IMR-90 (cell line): ENCODE results near the gene PIAS1. TPM values are rescaled to one million over a fixed set of nuclear protein-coding genes. Genes with fewer than 3 reads are reported as not detected.

Experiments used
- ATAC-seq: fragments of 200-7000 bp; cut with Tn5 transposase; 2 replicates; pipeline ENCODE4 v1.9.1; 2020; ENCODE audit warnings: low read depth, mild to moderate bottlenecking, moderate library complexity
- BruUV-seq: library from RNA; stranded (reverse); fragments of 400-500 nt; replicated peaks from 2 replicates; lab custom pipeline; 2021; lab: Mats Ljungman, UMichigan
- CTCF ChIA-PET: fragments of 300-600 bp; formaldehyde crosslinking; extraction: SDS; loops from one replicate; lab custom pipeline; 2021; ENCODE audit warnings: antibody characterized with exemption; lab: Yijun Ruan, JAX
- POLR2A ChIA-PET: fragments of 300-600 bp; sonication (Branson Sonifier 250); formaldehyde crosslinking; loops from one replicate; lab custom pipeline; 2022; ENCODE audit warnings: antibody characterized with exemption; ENCODE audit not compliant: unreplicated experiment; lab: Charles Lee
- DNase-seq: peaks from one replicate; pipeline ENCODE4 v3.0.0; 2013
- H2AFZ ChIP-seq: replicated peaks from 2 replicates; pipeline ENCODE3; 2013; ENCODE audit warnings: low read length, mild to moderate bottlenecking; ENCODE audit not compliant: poor library complexity
- H2AK5ac ChIP-seq: 2 replicates; pipeline ENCODE4 v1.6.1; 2013; ENCODE audit warnings: low read depth, low read length, inconsistent platforms
- H2AK9ac ChIP-seq: replicated peaks from 2 replicates; pipeline ENCODE3; 2013; ENCODE audit warnings: mild to moderate bottlenecking, low read depth, low read length, moderate library complexity; ENCODE audit not compliant: poor library complexity
- H2BK120ac ChIP-seq: 2 replicates; pipeline ENCODE4 v1.6.1; 2013; ENCODE audit warnings: low read depth, low read length, inconsistent platforms
- H2BK15ac ChIP-seq: 3 replicates; pipeline ENCODE4 v1.6.1; 2013; ENCODE audit warnings: low read depth, low read length, inconsistent platforms
- H2BK20ac ChIP-seq: 2 replicates; pipeline ENCODE4 v1.6.1; 2013; ENCODE audit warnings: low read depth, mild to moderate bottlenecking, inconsistent platforms, low read length, moderate library complexity
- H2BK5ac ChIP-seq: 2 replicates; pipeline ENCODE4 v1.6.1; 2013; ENCODE audit warnings: mild to moderate bottlenecking, low read depth, low read length, inconsistent platforms; ENCODE audit not compliant: poor library complexity, severe bottlenecking
- H3K14ac ChIP-seq: replicated peaks from 2 replicates; pipeline ENCODE4 v1.6.1; 2013; ENCODE audit warnings: low read depth, low read length, inconsistent platforms
- H3K18ac ChIP-seq: 2 replicates; pipeline ENCODE4 v1.6.1; 2013; ENCODE audit warnings: low read depth, low read length, control low read depth
- H3K23ac ChIP-seq: 2 replicates; pipeline ENCODE4 v1.6.1; 2013; ENCODE audit warnings: low read depth, low read length, inconsistent platforms
- H3K27ac ChIP-seq: 2 replicates; pipeline ENCODE4 v1.5.1; 2013; ENCODE audit warnings: mild to moderate bottlenecking, control low read depth, low read length; ENCODE audit not compliant: insufficient read depth
- H3K27me3 ChIP-seq: 2 replicates; pipeline ENCODE4 v1.6.1; 2013; ENCODE audit warnings: low read length; ENCODE audit not compliant: control insufficient read depth, insufficient read depth
- H3K36me3 ChIP-seq: 2 replicates; pipeline ENCODE4 v1.6.1; 2013; ENCODE audit warnings: low read length, mixed read lengths; ENCODE audit not compliant: control insufficient read depth, insufficient read depth
- H3K4ac ChIP-seq: 2 replicates; pipeline ENCODE4 v1.6.1; 2013; ENCODE audit warnings: low read depth, low read length, inconsistent platforms
- H3K4me1 ChIP-seq: 2 replicates; pipeline ENCODE4 v1.6.1; 2013; ENCODE audit warnings: low read length, mixed read lengths; ENCODE audit not compliant: control insufficient read depth, insufficient read depth
- H3K4me2 ChIP-seq: 2 replicates; pipeline ENCODE4 v1.6.1; 2013; ENCODE audit warnings: low read depth, mild to moderate bottlenecking, control low read depth, low read length, moderate library complexity
- H3K4me3 ChIP-seq: 2 replicates; pipeline ENCODE4 v1.5.1; 2013; ENCODE audit warnings: low read depth, mild to moderate bottlenecking, control low read depth, low read length, moderate library complexity; ENCODE audit not compliant: insufficient read depth
- H3K56ac ChIP-seq: 2 replicates; pipeline ENCODE4 v1.6.1; 2013; ENCODE audit warnings: low read length, inconsistent platforms; ENCODE audit not compliant: insufficient read depth; ENCODE audit errors: extremely low read depth
- H3K79me1 ChIP-seq, 2 experiments: 2 replicates each; pipeline ENCODE4 v1.6.1; 2013; ENCODE audit warnings: low read length in 2 of 2, inconsistent platforms in 1 of 2, low read depth in 1 of 2
- H3K9ac ChIP-seq: 2 replicates; pipeline ENCODE4 v1.6.1; 2013; ENCODE audit warnings: low read depth, low read length, control low read depth
- H3K9me1 ChIP-seq: 2 replicates; pipeline ENCODE4 v1.6.1; 2013; ENCODE audit warnings: low read length, inconsistent platforms; ENCODE audit not compliant: insufficient read depth
- H3K9me3 ChIP-seq: 2 replicates; pipeline ENCODE4 v1.6.1; 2013; ENCODE audit warnings: low read length; ENCODE audit not compliant: control insufficient read depth, insufficient read depth
- H4K20me1 ChIP-seq: 2 replicates; pipeline ENCODE4 v1.6.1; 2013; ENCODE audit warnings: low read length, inconsistent platforms; ENCODE audit not compliant: insufficient read depth
- H4K5ac ChIP-seq: 2 replicates; pipeline ENCODE4 v1.6.1; 2013; ENCODE audit warnings: mild to moderate bottlenecking, low read depth, low read length, control low read depth
- H4K8ac ChIP-seq, 2 experiments: 2 replicates each; pipeline ENCODE4 v1.6.1; 2013; ENCODE audit warnings: low read depth in 2 of 2, low read length in 2 of 2, control low read depth in 1 of 2, inconsistent platforms in 1 of 2
- H4K91ac ChIP-seq: 2 replicates; pipeline ENCODE4 v1.6.1; 2013; ENCODE audit warnings: low read depth, low read length, inconsistent platforms; ENCODE audit not compliant: insufficient read depth
- BHLHE40 ChIP-seq: fragments of 150-350 bp; IDR thresholded peaks from 2 replicates; pipeline ENCODE4 v1.6.1; 2016; ENCODE audit warnings: mild to moderate bottlenecking, low read depth, low read length
- CEBPB ChIP-seq: IDR thresholded peaks from 2 replicates; pipeline ENCODE4 v1.6.1; 2012; ENCODE audit warnings: low read depth, low read length, improper control_type of control experiment
- CHD1 ChIP-seq: IDR thresholded peaks from 2 replicates; pipeline ENCODE4 v1.6.1; 2012; ENCODE audit warnings: low read depth, low read length, improper control_type of control experiment
- CTCF ChIP-seq: conservative IDR thresholded peaks from 2 replicates; pipeline ENCODE4 v1.5.1; 2012; ENCODE audit warnings: mild to moderate bottlenecking, low read depth, low read length, improper control_type of control experiment
- ELK1 ChIP-seq: fragments of 150-350 bp; IDR thresholded peaks from 2 replicates; pipeline ENCODE4 v1.6.1; 2016; ENCODE audit warnings: low read depth, mild to moderate bottlenecking, low read length, moderate library complexity, borderline replicate concordance
- FOS ChIP-seq: fragments of 150-350 bp; IDR thresholded peaks from 2 replicates; pipeline ENCODE4 v1.6.1; 2016; ENCODE audit warnings: low read depth, low read length
- MAFK ChIP-seq: IDR thresholded peaks from 2 replicates; pipeline ENCODE4 v1.6.1; 2012; ENCODE audit warnings: low read depth, low read length, improper control_type of control experiment
- MAZ ChIP-seq: IDR thresholded peaks from 2 replicates; pipeline ENCODE4 v1.6.1; 2012; ENCODE audit warnings: low read depth, mild to moderate bottlenecking, low read length, improper control_type of control experiment, moderate library complexity, borderline replicate concordance
- MXI1 ChIP-seq: IDR thresholded peaks from 2 replicates; pipeline ENCODE4 v1.6.1; 2012; ENCODE audit warnings: low read depth, mild to moderate bottlenecking, low read length, moderate library complexity, borderline replicate concordance
- NFE2L2 ChIP-seq: fragments of 150-350 bp; IDR thresholded peaks from 2 replicates; pipeline ENCODE4 v1.6.1; 2016; ENCODE audit warnings: low read depth, mild to moderate bottlenecking, low read length
- POLR2A ChIP-seq: IDR thresholded peaks from 2 replicates; pipeline ENCODE4 v1.6.1; 2012; ENCODE audit warnings: mild to moderate bottlenecking, low read depth, low read length
- RAD21 ChIP-seq: IDR thresholded peaks from 2 replicates; pipeline ENCODE4 v1.6.1; 2012; ENCODE audit warnings: low read length, improper control_type of control experiment
- RCOR1 ChIP-seq: IDR thresholded peaks from 2 replicates; pipeline ENCODE4 v1.6.1; 2012; ENCODE audit warnings: mild to moderate bottlenecking, low read length, improper control_type of control experiment; ENCODE audit not compliant: insufficient replicate concordance
- RFX5 ChIP-seq: IDR thresholded peaks from 2 replicates; pipeline ENCODE4 v1.8.0; 2012; ENCODE audit warnings: low read depth, mild to moderate bottlenecking, low read length, moderate library complexity
- SMC3 ChIP-seq: fragments of 150-350 bp; IDR thresholded peaks from 2 replicates; pipeline ENCODE4 v1.6.1; 2016; ENCODE audit warnings: low read depth, mild to moderate bottlenecking, antibody characterized with exemption, low read length, moderate library complexity
- USF2 ChIP-seq: fragments of 150-350 bp; IDR thresholded peaks from 2 replicates; pipeline ENCODE4 v1.6.1; 2017; ENCODE audit warnings: mild to moderate bottlenecking, antibody characterized with exemption, low read length, low read depth
- WGBS, 2 experiments: methylation state at CpG; one replicate each; pipeline versions ENCODE4 v1.1.5 to v1.1.7; 2013; ENCODE audit warnings: missing lambda C conversion rate in 2 of 2; ENCODE audit not compliant: insufficient read length in 1 of 2; ENCODE audit errors: extremely low coverage in 2 of 2; 5-methylcytosine and 5-hydroxymethylcytosine counted together
- dilution Hi-C: fragments of 300-500 bp; cut with HindIII; formaldehyde crosslinking; loops from one replicate; pipeline ENCODE4 v1.14.3; 2018; ENCODE audit warnings: low sequenced_read_pairs; ENCODE audit not compliant: unreplicated experiment
- in situ Hi-C: fragments of 300-500 bp; cut with MboI; formaldehyde crosslinking; loops from 3 replicates; pipeline ENCODE4 v1.14.3; 2019; ENCODE audit warnings: low sequenced_read_pairs, inconsistent platforms, mixed read lengths
- intact Hi-C: fragments of 100-400 bp; cut with micrococcal nuclease; formaldehyde crosslinking; loops from 2 replicates; pipeline ENCODE4 v1.10.0; 2022
- polyA plus RNA-seq, 3 experiments: library from polyadenylated mRNA; depleted of rRNA; stranded (reverse); fragments of >200 nt; gene quantifications; 2 replicates each; pipeline ENCODE4 v1.2.3, GENCODE V29; 2012; ENCODE audit warnings: low replicate concordance in 1 of 3
- total RNA-seq: library from RNA; depleted of rRNA; stranded (reverse); fragments of >200 nt; gene quantifications from 2 replicates; pipeline ENCODE4 v1.2.3, GENCODE V29; 2012

PIAS1 gene
- total and polyA plus RNA-seq, 2 of the 4 experiments (the other 2 are of a cell fraction), result 20.0 to 63.6 TPM

GRCh38 chr15:68220967-68221366, 166.9 kb downstream of the PIAS1 start:
- TF ChIP-seq MAZ (no peak), MAFK (no peak), CTCF (no peak), CEBPB (no peak), USF2 (no peak), FOS (no peak), CHD1 (no peak), BHLHE40 (no peak), ELK1 (no peak), MXI1 (no peak), NFE2L2 (no peak), POLR2A (no peak), RAD21 (no peak), SMC3 (no peak), RFX5 (no peak), RCOR1 (no peak)
- H3K4me1 ChIP-seq, result no peaks in the 10 kb centered on the region
- no peak for DNase-seq
- no peak overlapping the region for H2BK20ac ChIP-seq
- H3K9me1 ChIP-seq, result peaks cover 19% of the 10 kb centered on the region; the same call in 1 of the 2 replicates
- ChIA-PET CTCF (interaction anchor here (0.6 kb wide), 1 partner anchor 26 kb away, joined by 5 read pairs; no protein-coding TSS in a partner anchor), POLR2A (no interaction called here)
- H3K4me2 ChIP-seq, result no peak overlapping the region
- no peak overlapping the region for H2AFZ ChIP-seq
- H4K91ac ChIP-seq, result no peak overlapping the region
- H3K4ac ChIP-seq, result no peak overlapping the region
- no peak overlapping the region for H2AK5ac ChIP-seq
- H3K79me1 ChIP-seq, result peaks cover 46 to 68% of the 10 kb centered on the region in 2 experiments
- no peak overlapping the region for H3K27ac ChIP-seq
- H3K4me3 ChIP-seq, result no peak overlapping the region
- no peak for ATAC-seq
- no peak overlapping the region for H3K56ac ChIP-seq
- H3K14ac ChIP-seq, result no peak overlapping the region
- no peak overlapping the region for H3K23ac ChIP-seq
- dilution Hi-C loops, result no loop called here
- no peak overlapping the region for H2AK9ac ChIP-seq
- no peaks in the 10 kb centered on the region; the same call in 1 of the 2 replicates for H3K36me3 ChIP-seq
- H2BK15ac ChIP-seq, result no peak overlapping the region
- H3K9me3 ChIP-seq, result no peaks in the 10 kb centered on the region
- intact Hi-C loops, result no loop called here
- in situ Hi-C loops, result no loop called here
- no peak overlapping the region for H4K8ac ChIP-seq
- H3K9ac ChIP-seq, result no peak overlapping the region
- H3K18ac ChIP-seq, result no peak overlapping the region
- H4K5ac ChIP-seq, result no peak overlapping the region
- no peak overlapping the region for H2BK120ac ChIP-seq
- no peaks in the 10 kb centered on the region for H3K27me3 ChIP-seq
- no peak overlapping the region for H2BK5ac ChIP-seq
- H4K20me1 ChIP-seq, result peaks cover 20% of the 10 kb centered on the region
- no CpG with 5 or more reads among the region's 6 CpGs for whole genome bisulfite sequencing, 2 experiments
- BruUV-seq, result no TSS peak
